ENCODE results near the gene ENG.

ENG gene

GRCh38 chr9:127829205-127829906, 25.1 kb downstream of the ENG start:
- no peak for DNase-seq (ENCODE audit: extremely low read depth, low read depth)
- TF ChIP-seq, protein P1, sequence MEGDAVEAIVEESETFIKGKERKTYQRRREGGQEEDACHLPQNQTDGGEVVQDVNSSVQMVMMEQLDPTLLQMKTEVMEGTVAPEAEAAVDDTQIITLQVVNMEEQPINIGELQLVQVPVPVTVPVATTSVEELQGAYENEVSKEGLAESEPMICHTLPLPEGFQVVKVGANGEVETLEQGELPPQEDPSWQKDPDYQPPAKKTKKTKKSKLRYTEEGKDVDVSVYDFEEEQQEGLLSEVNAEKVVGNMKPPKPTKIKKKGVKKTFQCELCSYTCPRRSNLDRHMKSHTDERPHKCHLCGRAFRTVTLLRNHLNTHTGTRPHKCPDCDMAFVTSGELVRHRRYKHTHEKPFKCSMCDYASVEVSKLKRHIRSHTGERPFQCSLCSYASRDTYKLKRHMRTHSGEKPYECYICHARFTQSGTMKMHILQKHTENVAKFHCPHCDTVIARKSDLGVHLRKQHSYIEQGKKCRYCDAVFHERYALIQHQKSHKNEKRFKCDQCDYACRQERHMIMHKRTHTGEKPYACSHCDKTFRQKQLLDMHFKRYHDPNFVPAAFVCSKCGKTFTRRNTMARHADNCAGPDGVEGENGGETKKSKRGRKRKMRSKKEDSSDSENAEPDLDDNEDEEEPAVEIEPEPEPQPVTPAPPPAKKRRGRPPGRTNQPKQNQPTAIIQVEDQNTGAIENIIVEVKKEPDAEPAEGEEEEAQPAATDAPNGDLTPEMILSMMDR (IDR thresholded peaks at IDR 0.05; ENCODE audit: low read depth, low read length, missing control alignments), result no peak
- H3K4me3 ChIP-seq (replicated peaks; ENCODE audit: low read depth, low read length), result no peak overlapping the region

DNA sequence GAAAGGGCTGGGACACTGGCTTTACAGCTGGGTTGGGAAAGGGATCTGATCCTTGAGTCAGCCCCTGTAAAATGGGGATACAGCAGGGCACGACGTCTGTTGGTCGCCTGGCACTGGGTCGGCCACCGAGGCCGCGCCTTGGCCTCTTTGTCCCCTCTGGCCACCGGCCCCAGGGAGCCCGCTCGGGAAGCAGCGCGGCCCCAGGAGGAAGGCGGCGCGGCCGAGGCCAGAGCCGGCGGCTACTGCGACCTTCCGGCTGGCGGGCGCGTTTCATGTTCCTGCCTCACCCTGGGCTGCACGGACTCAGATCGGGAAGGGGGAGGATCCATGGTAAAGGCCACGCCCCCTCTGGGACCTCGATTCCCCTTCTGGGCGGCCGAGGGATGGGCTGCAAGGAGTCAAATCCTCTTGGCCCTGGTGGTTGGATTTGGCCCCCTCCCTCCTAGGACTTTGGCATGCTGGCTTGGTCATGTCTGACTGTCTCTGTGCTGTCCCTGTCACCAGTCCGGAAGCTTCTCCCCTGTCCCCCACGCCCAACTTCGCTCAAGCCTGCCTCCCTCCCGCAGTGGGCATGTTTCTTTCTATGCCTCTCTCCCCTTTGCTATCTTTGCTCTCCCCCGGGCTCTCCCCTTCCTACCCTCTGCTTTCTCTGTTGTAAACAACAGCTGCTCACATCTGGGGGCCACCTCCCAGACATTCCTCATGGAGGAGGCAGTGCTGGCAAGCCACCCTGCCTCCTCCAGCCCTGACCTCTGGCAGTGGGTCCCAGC, 26.0 kb downstream of the ENG start:
- no peak overlapping the region for H3K4me3 ChIP-seq (replicated peaks; ENCODE audit: low read depth, low read length)
- TF ChIP-seq, protein P1 (IDR thresholded peaks at IDR 0.05; ENCODE audit: low read depth, low read length, missing control alignments), result no peak
- DNase-seq (ENCODE audit: extremely low read depth, low read depth), result peak; percentile 36

DNA sequence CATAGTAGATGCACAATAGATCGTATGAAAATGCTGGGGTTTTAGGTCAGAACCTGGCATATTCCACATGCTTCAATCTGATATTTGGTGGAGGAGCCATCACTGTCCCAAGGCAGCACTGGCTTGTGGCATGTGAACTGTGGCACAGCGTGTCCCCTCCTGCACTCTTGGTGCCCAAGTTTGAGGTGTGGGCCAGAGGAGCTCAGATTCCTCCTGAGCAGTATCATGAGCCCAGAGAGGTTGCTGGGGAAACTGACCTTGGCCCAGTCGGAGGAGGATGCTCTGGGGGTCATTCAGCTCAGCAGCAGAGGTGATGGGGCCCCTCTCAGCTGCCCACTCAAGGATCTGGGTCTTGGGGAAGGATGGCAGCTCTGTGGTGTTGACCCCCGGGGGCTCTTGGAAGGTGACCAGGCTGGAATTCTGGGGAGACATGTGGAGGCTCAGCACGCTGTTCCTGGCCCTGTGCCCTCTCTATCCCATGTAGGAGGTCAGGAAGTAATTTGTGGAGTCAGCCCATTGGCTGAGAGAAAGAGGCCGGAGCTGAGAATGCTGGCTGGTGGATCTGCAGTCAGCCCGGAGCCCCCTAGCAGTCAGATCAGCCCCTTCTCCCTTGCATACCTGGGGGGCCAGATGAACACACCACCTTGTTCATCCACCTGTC, 28.1 kb downstream of the ENG start:
- TF ChIP-seq, protein P1 (IDR thresholded peaks at IDR 0.05; ENCODE audit: low read depth, low read length, missing control alignments), result no peak
- DNase-seq (ENCODE audit: extremely low read depth, low read depth), result no peak
- H3K4me3 ChIP-seq (replicated peaks; ENCODE audit: low read depth, low read length), result no peak overlapping the region

GRCh38 chr9:127825319-127826051, 29.0 kb downstream of the ENG start:
- TF ChIP-seq, protein P1 (IDR thresholded peaks at IDR 0.05; ENCODE audit: low read depth, low read length, missing control alignments), result peak; percentile 13
- DNase-seq (ENCODE audit: extremely low read depth, low read depth), result no peak
- no peak overlapping the region for H3K4me3 ChIP-seq (replicated peaks; ENCODE audit: low read depth, low read length)

GRCh38 chr9:127822108-127822507, 32.4 kb downstream of the ENG start:
- TF ChIP-seq, protein P1 (IDR thresholded peaks at IDR 0.05; ENCODE audit: low read depth, low read length, missing control alignments), result no peak
- H3K4me3 ChIP-seq (replicated peaks; ENCODE audit: low read depth, low read length), result no peak overlapping the region
- DNase-seq (ENCODE audit: extremely low read depth, low read depth), result no peak

DNA sequence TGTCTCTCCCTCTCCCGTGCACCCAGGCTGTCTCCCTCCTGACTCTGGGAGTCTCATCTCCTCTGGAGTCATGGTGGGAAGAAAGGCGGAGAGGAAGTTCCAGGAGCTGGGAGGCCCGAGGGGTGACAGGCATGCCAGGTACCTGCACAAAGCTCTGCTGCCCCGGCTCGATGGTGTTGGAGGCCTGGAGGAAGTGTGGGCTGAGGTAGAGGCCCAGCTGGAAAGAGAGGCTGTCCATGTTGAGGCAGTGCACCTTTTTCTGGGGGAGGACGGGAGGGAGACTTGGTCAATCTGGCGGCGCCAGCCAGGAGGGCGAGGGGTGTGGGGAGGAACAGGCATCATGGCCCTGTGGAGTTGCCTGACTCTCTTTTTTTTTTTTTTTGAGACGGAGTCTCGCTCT, 35.9 kb downstream of the ENG start:
- TF ChIP-seq, protein P1 (IDR thresholded peaks at IDR 0.05; ENCODE audit: low read depth, low read length, missing control alignments), result no peak
- H3K4me3 ChIP-seq (replicated peaks; ENCODE audit: low read depth, low read length), result no peak overlapping the region
- no peak for DNase-seq (ENCODE audit: extremely low read depth, low read depth)
